Measurements from ENCODE around the gene METTL16.

METTL16 gene

DNA sequence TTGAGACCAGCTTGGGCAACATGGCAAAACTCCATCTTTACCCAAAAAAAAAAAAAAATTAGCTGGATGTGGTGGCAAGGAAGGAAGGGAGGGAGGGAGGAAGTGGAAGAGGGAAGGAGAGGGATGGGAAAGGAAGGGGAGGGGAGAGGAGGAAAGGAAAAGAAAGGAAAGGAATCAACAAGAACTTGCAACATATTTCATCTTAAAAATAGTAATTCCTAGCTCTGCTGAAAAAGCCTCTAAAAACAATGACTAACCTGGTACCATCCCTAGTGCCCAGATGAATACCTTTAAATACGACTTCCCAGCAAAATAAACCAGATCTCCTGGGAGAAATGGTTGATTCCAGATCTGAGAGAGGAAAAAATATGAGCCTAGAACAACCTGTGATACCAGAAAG, 83.8 kb downstream of the METTL16 start:
- intact Hi-C loops (cut with DNase I): no loop called here
- DNase-seq: peak in 1 of 42 donors; percentile 27

DNA sequence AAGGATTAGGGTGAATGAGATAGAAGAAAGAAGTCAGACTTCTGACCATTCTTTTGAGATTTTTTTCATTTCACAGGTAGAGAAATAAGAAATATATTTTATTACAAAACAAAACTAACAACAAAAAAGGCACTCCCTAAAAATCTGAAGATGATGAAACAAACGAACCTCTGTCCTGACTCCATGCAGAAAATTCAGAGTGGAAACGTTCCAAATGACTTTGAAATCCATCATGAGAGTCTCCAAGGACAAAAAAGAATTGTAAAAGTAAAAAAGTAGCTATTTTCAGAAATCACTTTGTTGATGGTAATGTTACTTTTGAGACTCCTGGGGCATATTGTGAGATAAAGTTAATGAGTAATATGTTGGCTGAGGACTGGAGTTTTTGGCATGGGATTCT, 84.5 kb downstream of the METTL16 start:
- DNase-seq: no peak
- intact Hi-C loops (cut with DNase I): no loop called here

DNA sequence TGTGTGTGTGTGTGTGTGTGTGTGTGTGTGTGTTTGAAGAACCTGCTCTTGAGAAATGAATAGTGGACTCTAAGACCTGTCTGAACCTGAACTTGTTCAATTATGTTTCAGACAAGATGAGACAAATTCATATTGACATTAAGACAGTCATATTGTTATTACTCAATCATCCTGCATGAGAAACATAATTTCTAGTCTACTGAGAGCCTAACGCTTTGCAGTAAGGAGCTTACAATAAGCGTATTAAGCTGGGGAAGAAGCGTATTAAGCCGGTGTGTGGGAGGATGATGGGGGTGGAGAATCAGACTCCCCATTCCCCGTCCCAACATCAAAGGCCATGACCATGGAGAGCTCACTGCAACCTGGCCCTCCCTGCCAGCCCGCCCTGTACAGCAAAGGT, 88.4 kb downstream of the METTL16 start:
- intact Hi-C loops (cut with DNase I): no loop called here
- DNase-seq: no peak

- peak in 21 of 42 donors; percentile 23 to 69 (median 50) for DNase-seq
- intact Hi-C loops (cut with DNase I): no loop called here
Observed at GRCh38 chr17:2421315-2422147, 90.2 kb downstream of the METTL16 start.

DNA sequence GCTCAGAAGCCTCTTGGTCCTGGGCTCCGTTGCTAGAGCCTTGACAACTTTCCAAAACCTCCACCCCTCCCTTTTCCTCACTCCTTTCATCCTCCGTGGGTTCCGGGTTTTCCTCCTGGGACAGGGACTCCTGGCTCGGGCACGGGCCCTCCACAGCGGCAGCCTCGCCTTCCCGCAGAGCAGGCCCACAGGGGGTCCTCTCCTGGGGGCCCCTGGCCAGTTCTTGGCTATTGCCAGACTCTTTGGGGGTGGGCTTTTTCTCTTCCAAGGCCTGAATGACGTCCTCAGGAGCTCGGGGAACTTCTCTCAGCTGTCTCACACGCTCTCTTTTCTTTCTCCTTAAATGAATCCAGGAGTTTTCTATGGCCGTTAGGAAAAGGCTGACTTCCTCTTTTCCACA, 91.5 kb downstream of the METTL16 start:
- no peak for DNase-seq
- intact Hi-C loops (cut with DNase I): no loop called here

DNA sequence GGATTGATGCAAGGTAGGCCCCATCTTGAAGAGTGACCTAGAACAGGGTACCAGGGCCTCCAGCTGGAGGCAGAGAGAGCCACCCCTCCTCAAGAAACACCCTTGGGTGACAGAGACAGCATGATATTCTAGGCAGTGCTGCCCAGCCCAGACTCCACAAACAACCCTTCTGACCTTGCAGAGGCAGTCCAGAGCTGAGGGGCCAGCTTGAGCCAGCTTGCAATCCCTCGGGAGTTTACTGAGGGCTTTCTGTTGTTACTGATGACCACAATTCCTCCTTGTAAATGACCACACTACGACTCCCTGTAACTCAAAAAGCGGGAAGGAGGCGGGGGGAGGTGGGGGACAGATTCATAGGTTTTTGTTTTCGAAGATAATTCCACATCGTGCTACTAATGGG, 92.2 kb downstream of the METTL16 start:
- DNase-seq: no peak
- intact Hi-C loops (cut with DNase I): loop anchor here (10.0 kb wide), 1 partner anchor 285 kb away; no protein-coding TSS in a partner anchor

DNA sequence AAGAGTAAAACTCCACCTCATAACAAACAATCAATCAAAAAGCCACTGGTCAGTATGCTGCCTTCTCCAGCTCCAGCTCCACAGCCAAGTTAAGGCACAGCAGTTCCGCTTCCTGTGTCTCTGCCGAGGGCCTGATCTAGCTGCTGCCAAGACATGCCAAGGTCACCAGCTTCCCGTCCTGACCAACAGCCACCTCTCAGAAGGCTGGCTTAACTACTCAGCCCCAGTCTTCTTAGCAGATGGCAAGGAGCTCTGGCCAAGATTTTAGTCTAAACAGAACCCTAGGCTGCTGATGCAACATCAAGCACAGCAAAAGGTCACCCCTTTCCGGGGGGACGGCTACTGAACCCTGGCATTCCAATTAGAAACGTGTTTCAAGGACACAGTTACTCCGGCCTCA, 93.1 kb downstream of the METTL16 start:
- intact Hi-C loops (cut with DNase I): loop anchor here (10.0 kb wide), 1 partner anchor 286 kb away; no protein-coding TSS in a partner anchor
- no peak for DNase-seq

GRCh38 chr17:2416010-2416734, 95.5 kb downstream of the METTL16 start:
- intact Hi-C loops (cut with DNase I): loop anchor here (2.0 to 10.0 kb wide), 2 partner anchors 15 to 289 kb away; partner anchors contain the start of gene MNT
- DNase-seq: peak; percentile 64 to 98 (median 93)

DNA sequence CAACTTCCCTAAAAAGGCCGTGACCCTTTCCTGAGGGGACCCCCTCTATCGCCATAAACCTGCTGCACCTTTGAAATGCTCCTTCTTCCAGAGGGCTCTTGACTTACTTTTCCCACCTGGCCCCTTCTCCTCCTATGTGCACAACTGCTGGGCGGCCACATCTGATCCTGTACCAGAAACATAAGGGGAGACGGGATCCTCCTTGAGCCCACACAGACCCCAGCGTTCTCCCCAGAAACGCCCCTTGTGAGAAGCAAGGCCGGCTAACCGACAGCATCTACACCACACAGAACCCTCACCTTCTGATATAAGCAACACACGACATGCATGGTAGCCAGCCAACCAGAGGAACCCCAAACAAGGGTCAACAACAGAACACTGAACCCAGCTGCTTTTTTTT, 96.6 kb downstream of the METTL16 start:
- intact Hi-C loops (cut with DNase I): loop anchor here (2.0 to 10.0 kb wide), 2 partner anchors 30 to 290 kb away; no protein-coding TSS in a partner anchor
- no peak for DNase-seq

DNA sequence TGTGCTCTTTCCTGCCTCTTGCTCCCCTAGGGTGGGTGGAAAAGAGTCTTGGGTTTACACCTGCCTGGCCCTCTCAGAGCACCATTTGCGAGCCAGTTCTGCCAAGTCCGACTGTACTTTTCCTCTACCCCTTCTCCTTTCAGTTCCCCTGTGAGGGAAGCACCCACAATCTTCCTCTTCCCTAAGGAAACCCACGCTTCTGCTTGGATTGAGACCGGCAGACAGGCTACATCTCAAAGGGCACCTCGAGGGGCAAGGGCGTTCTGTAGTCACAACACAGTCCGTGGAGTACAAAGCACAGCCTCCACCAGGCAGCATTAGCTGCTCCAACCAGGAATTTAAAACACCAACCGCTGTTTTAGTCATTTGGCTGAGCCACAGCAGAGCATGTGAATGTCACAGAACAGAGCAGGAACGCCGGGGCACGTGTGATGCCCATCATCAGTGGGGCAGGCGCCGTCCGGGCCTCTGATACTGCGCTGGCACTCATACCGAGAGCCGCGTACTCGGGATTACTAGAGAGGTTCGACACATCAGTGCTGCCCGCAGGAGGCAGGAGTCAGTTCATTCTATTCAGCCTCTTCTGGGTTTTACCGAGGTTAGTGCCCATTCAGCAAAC, 97.1 kb downstream of the METTL16 start:
- no peak for DNase-seq
- intact Hi-C loops (cut with DNase I): loop anchor here (2.0 to 10.0 kb wide), 2 partner anchors 30 to 290 kb away; no protein-coding TSS in a partner anchor

GRCh38 chr17:2412561-2413021, 99.1 kb downstream of the METTL16 start:
- peak in 23 of 42 donors; percentile 19 to 79 (median 57) for DNase-seq
- intact Hi-C loops (cut with DNase I): loop anchor here (10.0 kb wide), 1 partner anchor 292 kb away; no protein-coding TSS in a partner anchor

DNA sequence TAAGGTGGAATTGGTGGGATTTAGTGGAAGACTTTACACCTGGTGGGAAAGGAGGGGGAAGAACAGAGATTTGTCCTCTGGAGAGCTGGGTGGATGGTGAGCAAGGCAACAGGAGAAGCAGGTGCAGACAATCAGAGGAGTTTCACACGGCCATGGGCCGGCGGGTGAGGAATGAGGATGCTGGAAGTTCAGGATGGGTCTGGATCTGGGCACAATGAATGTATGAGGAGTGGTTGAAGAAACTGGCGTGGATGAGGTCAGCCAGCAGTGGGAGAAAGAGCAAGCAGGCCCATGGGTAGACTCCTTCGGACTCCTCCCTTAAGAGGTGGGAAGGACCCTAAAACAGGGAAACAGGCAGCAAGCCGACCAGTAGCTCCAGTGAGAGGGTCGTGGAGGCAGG, 100.7 kb downstream of the METTL16 start:
- no peak for DNase-seq
- intact Hi-C loops (cut with DNase I): loop anchor here (10.0 kb wide), 1 partner anchor 294 kb away; no protein-coding TSS in a partner anchor

DNA sequence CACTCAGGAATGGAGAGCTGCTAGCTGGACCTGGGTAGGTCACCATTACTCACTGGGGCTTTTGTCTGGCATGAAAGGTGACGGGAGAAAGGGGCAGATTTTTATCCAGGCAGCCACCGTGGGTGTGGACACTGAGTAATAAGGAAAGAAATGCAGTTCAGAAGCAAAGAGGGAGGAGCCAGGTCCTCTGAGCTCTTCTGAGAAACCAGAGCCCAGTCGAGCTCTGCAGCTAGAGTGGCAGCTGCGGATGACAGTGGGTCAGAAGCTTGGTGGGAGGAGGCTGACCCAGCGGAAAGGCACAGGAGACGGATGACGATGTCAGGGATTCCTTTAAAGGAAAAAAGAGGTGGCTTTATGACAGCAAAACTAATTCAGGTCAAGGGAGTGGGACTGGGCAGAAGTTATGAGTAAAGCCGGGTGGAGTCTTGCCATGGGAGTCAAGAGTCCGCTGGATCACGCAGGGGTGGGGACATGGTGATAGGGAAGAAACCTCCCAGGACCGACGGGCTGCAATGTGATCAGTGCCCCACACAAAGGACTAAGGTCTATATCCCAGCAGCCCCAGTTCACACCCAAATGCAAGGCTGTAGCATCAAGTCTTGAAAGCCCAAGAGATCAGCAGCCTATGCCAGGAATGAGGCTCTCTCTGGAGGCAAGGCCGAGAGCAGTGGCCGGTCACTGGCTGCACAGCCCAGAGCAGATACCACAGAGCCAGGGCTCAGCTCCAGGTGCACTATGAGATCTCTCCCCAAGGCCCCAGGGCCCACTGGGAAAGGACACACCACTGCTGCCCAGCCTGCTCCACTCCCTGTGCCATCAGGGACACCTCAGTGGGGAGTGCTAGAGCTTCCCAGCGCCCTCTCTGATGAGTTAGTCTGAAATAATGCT, 104.5 kb downstream of the METTL16 start:
- no peak for DNase-seq

DNA sequence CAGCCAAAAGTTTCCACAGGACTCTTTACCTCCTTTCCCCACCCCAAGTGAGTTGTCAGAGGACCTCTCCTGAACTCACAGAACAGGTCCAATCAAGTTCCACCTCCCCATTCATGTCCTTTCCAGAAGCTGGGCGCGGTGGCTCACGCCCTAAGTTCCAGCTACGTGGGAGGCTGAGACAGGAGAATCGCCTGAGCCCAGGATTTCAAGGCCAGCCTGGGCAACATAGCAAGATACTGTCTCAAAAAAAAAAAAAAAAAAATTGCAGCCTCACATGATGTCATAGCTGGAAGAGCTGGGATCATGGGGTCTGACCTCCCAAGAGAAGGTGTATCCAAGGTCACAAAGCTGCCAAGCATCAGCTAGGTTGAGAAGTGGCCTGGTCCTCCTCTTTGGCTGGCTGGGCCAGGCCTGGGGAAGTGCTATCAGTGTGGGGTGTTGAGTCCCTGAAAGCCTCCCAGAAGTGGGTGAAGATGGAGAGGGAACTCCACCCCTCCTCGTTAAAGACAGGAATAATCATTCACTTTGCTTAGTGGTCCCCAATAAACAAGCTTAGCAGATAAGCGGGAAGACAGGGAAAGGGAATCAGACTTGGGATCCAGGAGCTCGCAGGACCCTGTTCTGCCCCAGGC, 105.3 kb downstream of the METTL16 start:
- DNase-seq: peak in 1 of 42 donors; percentile 0
- intact Hi-C loops (cut with DNase I): no loop called here

More for the DNA sequence above, 104.5 kb downstream of the METTL16 start:
- intact Hi-C loops (cut with DNase I): no loop called here

DNA sequence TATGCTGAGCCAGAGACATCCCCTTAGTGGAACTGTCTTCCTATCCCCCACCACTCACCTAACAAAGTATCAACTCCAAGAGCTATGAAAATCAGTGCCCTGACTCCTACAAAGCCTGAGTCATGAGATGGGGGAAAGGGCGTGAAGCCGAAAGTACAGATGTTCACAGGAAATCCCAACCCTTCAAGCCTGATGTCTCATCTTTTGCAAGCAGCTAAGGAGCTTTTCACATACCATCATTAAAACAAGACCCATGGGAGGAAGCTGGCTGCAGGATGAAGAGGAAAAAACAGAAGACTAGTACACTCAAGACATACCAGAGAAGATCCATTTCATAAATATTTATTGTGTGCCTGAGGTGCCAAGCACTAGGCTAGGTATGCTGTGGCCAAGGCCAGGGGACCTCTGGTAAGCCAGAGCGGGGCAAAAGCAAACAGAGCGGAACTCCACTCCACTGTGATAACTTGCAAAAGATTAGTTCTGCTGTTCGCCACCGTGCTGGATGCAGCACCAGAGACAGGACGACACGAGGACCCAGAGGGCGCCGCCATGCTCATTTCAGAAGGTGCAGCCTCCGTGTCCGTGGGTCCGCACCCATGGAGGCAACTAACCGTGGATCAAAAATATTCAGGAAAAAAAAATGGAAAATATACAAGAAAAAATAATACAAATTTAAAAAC, 106.3 kb downstream of the METTL16 start:
- DNase-seq: peak in 1 of 42 donors; percentile 5
- intact Hi-C loops (cut with DNase I): no loop called here

DNA sequence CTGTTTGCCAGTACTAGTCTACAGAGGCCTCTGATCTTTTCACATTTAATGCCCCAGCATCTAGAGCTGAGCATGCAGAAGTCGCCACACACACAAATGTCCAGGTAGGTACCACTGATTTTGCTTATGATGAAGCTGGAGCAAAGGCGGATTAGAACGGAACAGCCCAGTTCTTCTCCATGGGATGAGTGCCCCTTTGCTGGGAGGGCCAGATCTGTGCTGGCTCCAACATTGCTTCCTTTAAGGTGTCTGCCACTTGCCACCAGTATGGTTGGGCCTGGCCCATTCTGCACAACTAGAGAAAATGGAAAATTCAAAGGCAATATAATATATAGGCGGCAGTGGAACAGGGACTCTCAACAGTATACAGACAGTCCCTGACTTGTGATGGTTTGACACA, 108.6 kb downstream of the METTL16 start:
- intact Hi-C loops (cut with DNase I): no loop called here
- DNase-seq: no peak

- peak in 2 of 42 donors; percentile 20 to 28 for DNase-seq
- intact Hi-C loops (cut with DNase I): no loop called here
Observed at GRCh38 chr17:2402544-2402943, 109.1 kb downstream of the METTL16 start.
